ENCODE results near the gene LRRC4.

LRRC4 gene

DNA sequence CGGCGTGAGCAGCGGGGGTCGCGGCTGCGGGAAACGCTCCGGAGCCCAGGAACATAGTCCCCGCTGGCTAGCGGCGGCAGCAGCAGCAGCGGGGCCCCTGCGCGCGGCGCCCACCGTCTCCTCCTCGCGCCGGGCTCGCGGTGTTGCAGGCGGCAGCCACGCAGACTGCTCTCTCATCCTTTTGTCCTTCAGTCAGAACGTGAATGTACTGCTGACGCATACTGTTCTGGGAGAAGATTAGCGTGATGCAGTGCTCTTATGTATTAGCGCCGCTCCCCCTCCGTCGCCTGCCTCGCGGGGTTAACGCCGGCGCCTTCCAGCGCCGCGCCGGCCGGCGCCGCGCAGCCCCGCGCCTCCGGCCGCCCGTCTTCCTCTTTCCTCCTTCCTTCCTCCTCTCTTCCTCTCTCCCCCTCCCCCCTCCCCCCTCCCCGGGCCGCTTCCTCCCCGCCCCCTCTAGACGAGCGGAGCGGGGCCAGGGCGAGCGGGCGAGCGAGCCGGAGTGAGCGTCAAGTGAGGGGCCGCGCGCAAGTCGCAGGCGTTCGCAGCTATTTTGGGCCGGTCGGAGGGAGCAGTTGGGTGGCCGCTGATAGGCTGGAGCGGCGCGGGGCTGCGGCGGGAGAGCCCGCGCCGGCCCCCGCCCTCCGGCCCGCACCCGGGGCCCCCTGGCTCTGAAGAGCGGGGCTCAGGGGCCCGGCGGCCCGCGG lies 816 bp upstream of the LRRC4 start:
- peak; percentile 33 for DNase-seq (ENCODE audit: low read depth)

DNA sequence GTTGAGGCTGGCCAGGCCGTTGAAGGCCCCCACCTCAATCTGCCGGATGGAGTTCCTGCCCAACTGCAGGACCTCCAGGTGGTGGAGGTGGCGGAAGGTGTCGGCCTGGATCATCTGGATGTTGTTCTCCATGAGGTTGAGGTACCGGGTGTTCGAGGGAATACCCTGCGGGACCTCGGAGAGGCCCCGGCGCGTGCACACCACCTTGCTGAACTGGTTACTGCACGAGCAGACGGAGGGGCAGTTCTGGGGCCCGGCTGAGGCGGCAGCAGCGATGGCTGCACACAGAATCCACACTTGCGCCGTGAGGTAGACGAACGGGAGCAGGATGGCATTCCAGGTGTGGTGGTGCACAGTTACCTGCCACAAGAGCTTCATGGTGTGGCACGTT lies 979 bp downstream of the LRRC4 start:
- no peak for DNase-seq (ENCODE audit: low read depth)

DNA sequence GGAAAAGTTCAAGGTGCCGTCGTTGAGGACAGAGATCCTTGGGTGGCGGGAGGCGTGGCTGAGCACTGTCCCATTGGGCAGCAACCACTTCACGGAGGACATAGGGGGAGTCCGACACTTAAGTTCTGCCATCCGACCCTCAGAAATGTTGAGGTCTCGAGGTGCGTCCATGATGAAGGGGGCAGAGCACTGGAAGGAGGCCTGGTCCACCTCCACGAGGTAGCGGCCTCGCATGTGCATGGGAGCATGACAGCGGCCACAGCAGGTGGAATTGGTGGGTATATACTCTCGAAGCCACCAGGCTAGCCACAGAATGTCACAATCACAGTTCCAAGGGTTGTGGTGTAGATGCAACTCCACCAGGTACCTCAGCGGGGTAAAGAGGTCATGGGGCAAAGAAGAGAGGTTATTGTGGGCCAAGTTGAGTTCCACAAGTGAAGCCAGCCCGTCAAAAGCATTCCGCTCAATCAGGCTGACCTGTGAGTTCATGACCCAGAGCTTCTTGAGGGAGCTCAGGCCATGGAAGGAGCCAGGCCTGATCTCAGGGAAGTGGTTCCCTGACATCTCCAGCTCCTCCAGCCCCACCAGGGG lies 1.7 kb downstream of the LRRC4 start:
- no peak for DNase-seq (ENCODE audit: low read depth)

DNA sequence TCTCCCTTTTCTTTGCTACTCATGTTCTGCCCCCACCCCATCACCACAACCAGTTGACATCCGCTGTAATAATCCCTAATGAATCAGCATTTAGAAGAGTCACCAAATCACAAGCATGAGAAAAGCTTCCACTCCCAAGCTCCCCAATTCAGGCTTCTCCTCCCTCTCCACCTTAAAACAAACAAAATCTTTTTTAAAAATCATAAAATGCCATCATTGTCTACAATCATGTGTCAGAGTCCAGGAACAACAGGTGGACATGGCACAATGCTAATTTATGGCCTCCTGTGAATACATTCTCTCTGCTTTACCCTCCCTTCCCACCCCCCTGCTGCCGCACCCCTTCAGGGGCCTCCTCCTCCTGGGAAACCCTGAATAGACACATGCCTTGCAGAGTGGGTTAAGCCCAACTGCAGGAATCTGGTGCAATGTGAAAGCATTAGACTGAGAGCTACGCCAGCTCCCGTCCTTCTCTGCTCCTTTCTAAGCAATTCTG lies 3.7 kb downstream of the LRRC4 start:
- DNase-seq (ENCODE audit: low read depth), result no peak

DNA sequence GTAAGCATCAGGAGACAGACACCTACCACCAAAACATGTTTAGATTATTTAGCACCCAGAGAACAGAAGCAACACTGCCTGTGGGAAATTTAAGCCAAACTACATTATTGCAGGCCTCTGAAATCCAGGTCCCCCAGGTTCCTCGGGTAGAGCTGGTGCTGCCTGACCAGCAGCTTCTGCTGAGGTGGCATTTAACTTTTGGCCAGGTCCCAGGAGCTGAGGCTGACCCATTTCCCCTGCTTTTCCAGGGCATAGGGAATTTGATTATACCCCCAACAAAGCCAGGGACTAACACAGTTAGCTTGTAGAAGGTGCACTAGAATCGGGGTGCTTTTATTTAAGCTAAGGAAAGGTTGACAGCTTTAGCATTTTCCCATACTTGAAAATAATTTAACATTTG lies 4.7 kb downstream of the LRRC4 start:
- DNase-seq (ENCODE audit: low read depth), result no peak

DNA sequence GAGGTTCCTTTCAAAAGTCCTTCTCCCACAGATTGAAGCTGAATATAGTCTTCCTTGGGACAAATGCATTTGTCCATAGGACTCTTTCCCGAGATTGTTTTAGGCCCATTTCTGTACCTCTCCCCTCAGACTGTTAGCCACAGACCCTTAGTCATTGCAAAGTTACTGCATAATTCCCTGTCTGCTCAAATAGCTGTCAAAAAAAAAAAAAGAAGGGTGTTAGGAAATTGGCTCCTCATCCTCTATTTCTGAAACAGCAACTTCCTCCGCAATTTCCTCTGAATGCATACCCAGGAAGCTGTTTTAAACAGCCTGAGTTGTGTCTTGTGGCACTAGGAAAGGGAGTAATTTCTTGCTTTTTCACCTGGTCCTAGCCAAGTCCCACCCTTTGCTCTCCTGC lies 5.4 kb downstream of the LRRC4 start:
- no peak for DNase-seq (ENCODE audit: low read depth)

DNA sequence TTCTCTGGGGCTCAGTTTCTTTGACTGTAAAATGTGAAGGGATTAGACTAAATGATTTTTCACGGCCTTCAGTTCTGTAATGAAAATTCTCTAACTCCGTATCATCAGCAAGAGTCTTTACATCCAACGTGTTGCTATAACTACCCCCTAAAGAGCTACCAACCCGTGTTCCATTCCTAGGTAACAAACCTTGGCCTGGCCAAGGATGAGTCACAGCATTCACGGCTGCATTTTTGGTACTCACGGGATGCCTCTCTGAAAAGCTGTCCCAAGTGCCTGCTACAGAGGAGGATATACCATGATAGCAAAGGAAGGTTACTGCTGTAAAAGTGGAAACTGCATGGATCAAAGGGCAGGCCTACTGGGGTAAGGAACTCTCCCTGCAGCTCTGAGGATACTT lies 5.9 kb downstream of the LRRC4 start:
- no peak for DNase-seq (ENCODE audit: low read depth)

DNA sequence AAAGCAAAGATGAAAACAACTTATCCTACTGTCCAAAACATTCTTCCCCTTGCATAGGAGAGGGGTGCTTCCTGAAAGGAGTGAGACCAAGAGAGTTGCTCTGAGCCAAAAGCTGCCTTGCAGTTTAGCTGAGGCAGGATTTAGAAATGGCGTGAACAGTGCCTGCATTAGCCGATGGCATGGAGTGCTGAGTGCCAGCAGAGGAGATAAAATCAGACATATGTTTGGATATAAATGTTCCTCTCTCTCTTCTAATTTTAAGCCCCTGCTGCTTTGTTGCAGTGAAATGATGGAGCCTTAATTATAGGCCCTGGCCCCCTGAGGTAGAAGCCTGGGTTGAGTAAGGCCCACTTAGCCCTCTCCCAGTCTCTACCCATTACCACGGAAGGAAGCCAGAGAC lies 7.1 kb downstream of the LRRC4 start:
- DNase-seq (ENCODE audit: low read depth), result no peak

DNA sequence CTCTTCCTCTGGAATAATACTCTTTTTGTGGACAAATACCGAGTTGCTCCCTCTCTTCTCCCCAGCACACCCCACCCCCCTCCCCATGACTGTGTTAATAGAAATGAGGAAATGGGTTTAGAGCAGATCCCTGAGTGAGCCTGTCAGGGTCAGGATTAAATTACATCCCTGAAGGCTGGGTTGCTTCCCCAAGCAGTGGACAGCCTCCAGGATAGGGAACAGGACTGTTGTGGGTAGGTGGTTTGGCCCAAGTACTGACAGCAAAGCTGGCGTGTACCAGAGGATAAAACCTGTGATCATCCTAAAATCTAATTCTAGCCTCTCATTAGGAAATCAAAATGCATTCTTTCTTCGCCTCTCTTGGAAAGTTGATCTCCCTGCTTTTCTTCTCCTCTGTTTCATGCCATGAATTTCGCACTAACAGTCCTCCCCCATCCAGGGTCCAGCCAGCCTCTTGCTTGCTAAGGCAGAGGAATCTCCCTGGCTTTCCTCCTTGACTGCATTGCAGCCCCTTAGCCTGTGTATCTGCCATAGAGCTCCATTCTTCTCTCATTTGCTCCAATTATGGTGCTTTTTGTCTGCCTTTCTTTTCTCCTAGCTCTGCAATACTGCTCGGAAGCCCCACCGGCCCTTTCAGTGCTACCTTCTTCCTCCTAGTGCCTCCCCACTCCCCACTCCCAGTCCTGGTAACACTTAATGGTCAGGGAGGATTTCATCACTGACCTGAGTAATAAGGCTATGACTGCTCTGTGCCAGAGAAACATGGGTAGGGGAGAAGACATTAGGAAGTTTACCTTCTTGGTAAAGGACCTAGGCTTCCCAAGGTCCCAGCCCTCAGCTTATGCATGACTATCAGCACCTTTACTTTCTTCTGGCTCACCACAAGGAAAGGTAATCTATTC lies 8.4 kb downstream of the LRRC4 start:
- no peak for DNase-seq (ENCODE audit: low read depth)

DNA sequence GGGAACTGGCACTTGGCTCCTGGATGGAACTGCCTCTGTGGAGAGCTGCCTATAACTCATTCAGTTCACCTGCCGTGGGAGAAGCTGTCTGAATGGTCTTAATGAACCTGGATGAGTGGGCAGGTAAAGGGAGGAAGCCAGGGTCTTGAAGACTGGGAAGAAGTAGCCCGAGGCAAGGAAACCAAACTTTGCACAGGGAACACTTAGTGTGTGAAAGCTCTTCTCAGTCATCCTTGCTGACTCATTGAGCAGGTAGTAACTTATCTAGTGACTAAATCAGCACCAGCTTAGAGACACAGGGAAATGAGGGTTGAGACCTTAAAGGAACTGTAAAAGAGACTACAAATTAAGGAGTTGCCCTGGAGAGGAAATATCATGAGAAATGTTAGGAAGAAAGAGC lies 9.9 kb downstream of the LRRC4 start:
- DNase-seq (ENCODE audit: low read depth), result no peak

DNA sequence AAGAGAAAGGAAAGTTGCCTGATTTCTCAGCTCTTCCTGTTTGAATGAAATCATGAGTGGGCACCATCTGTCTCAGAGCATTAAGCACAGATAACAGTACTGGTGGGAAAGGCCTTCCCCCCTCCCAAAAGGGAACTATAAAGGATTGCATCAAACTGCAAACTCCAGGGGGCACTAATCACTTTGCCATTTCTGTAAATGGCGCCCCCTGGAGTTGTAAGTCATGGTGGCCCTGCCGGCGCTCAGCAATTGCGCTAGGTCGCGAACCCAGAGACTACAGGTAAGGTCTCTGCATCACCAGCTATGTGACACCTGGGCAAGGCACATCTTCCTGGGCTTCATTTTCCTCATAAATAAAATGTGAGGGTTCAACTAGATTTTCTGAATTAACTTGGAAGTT lies 11.1 kb downstream of the LRRC4 start:
- DNase-seq (ENCODE audit: low read depth), result no peak

DNA sequence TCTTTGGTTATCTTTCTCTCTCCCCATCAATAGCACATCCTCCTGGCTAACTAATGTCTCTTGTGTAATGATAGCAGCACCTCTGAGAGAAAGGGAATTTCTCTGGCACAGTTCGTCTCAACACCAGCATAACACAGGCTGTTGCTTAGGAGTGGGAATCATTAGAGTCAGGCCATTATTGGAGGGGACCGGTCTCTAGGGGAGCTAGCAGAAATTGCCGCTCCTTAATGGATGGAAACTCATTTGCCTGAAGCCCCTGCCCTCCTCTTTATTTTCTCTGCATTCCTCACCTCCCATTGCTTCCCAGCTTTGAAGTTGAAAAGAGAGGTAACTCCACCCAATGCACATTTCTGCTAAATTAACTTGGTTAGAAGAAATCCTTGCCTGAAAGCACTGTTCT lies 11.9 kb downstream of the LRRC4 start:
- DNase-seq (ENCODE audit: low read depth), result no peak

DNA sequence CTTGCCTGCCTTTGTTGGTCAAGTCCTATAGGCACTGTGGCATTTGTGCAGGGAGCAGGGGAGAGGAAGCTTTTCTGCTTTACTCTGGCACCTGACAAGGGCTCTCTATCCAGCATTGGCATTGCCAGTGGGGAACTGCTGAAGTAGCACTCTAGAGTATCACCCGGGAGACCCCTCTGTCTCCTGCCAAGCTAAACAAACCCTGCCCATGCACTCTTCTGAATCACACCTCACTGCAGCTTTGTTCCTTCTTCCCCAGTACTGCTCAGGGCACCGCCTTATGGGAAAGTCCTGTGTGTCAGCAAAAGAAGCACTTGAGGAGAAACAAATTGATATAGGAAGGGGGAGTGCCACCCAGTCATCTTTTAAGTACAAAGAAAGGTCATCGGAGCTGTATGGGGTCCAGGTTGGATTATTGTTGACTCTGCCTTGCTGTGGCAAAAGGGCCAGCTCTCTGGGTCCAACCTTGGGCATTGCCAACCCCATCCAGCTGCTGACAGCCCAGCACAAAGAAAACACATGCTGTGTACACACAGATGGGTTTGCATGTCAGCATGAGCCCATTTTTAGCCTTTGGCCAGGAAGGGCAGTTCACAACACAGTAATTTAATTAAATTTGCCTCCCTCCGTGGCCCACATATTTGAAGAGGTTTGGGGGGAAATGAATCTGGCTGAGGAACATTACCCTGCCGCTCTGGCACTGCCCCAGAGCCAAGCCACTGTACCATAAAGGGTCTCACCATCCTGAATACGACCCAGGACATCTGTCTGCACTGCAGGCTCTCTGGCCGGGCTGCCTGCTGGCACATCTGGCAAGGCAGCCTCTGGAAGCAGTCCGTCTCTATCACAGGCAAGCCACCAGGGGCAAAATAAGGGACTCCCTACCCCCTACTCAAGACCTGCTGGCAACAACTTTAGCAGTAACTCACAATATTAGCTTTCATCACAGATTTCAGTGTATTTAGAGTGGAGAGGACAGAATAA lies 13.1 kb downstream of the LRRC4 start:
- DNase-seq (ENCODE audit: low read depth), result no peak

DNA sequence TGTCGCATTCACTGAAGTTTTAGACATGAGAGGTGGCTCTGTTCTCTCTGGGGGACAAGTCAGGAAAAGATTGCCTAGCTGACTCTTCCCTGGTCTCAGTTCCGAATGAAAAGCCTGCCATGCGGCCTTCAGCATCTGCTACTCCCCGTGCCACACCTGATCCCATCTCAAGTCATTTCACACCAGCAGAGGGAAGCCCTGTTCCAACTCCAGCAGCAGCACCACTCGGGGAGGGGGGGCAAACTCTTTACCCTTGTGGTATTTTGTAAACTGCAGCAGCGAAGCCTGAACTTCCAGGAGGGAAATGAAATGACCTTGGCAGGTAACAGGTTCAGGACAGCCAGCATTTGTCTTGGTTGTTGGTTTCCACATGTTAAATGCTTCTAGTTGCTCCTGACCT lies 13.8 kb downstream of the LRRC4 start:
- DNase-seq (ENCODE audit: low read depth), result no peak

DNA sequence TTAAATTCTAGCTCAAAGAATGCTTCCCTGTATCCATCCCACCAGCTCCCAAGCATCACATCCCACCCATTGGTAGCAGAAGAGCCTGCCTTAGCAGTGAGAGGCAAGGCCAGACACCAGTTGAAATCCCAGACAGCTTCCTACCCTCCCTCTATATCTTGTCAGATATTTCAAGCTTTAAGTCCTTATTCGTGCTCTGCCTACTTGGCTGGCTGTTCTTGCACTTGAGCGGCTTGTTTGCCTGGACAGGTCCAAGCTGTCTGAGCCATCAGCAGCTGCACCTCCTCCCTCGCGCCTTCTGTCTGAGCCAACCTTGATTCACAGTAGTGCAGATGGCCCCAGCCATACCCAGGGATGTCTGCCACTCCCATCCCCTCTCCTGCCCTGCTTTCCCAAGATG lies 16.4 kb downstream of the LRRC4 start:
- no peak for DNase-seq (ENCODE audit: low read depth)

DNA sequence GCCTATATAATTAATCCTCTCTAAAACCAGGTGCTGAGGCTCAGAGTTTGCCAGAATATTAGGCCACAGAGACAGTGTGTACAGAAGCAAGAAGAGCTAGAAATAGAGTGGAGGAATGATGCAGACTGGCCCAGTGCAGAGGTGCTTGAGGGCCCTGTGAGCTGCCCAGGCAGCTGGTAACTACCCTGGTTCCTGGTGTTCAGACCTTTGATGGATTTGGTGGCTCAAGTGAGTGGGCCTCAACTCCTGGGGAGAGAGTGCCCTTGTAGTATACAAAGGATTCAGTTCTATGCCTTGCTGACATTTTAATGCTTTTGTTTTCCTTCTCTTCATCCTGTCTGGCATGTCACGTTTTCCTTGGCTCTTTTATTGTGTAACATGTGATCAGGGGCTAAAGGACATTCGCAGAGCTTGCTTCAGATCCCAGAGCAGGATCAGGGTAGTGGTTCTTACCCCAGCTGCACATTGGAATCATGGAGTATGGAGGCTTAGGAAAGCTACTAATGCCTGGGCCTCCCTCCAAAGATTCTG lies 20.0 kb downstream of the LRRC4 start:
- no peak for DNase-seq (ENCODE audit: low read depth)

DNA sequence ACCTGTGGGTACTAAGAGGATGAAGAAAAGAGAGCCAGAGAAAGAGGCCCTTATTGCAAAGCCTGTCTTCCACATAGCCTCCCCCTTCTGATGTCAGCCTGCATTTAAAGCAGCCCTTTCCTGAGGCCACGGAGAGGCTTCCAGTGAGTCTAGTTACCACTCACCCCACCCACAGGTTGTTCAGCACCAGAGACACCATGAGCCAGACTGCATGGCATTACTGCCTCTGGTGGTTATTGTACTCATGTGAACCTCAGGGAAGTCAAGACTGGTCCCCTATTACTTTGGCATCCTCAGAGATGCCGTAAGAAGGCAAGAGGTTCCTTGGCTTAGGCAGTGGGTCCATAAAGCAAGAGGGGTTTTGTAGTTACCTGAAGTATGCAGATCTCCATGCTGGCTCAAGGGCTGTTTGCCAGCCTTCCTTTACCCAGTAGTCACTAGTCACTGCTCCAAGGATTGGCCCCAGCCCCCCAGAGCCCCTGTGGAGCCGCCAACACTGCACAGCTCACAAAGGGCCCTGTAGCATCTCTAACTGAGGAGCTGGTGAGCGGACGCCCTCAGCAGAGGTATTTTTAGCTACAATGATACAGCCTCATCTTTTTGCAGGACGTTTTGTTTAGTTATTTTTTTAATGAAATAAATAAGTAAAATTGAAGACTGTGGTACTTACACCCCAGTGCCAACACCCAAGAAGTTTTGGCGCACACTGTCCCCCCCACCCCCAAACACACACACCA lies 20.7 kb downstream of the LRRC4 start:
- no peak for DNase-seq (ENCODE audit: low read depth)

DNA sequence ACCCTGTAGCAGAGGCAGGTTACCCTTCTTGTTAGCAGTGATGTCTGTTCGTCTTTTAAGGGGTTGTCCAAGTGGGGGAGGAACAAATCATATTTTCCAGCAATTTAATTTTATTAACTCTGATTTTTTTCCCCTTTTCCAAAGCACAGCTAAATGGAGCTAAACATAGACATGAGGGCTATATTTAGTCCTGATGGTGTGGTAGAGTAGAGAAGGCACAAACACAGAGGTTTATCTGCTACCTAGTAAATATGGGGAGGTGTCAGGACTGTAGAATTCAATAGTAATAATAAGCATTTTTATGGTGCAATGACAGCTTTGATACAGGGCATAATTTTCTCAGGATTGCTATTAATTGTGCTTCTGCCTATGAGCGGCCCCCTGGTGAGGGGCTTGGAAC lies 22.5 kb downstream of the LRRC4 start:
- DNase-seq (ENCODE audit: low read depth), result no peak

DNA sequence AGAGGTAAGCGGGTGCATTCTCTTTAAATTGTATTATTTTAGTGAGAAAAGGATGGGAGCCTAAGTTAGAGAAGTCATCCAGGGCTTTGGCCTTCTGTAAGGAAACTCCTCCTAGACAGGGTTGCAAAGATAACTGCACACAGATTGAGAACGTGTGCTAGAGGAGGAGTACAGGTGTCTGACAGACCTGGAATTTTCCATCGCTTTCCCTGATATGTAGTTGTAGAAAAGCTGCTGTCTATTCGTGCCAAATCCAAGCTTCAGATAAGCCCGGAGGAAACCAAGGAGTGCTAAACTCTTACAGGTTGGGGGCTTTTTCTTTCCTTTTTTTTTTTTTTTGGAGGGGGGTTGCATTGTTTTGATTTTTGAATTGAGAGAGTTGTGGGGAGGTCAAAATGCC lies 23.1 kb downstream of the LRRC4 start:
- no peak for DNase-seq (ENCODE audit: low read depth)

DNA sequence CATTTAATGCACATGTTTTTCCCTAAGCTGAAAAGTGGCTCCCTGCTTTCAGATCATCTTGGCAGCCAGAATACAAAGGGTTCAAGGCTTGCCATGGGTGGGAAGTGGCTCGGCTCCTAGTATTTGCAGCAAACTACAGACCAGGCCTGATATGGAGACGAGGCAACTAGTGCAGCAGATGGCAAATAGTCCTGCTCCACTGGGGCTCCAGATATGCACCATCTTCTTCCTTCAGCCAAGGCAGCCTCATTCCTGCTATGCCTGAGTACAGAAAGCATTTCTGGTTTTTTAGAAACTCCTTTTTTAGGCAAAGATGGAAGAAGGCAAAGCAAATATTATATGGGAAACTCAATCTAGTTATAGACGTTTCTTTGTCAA lies 23.9 kb downstream of the LRRC4 start:
- DNase-seq (ENCODE audit: low read depth), result no peak

Measured in T follicular helper cell (primary cell).